ENCODE measurements around the gene LTV1.
A peak's percentile ranks its signal among the peaks of the same experiment; 100 is the strongest.
"Not testable (repeated sequence)": the region's sequence is repeated elsewhere in the genome, so short reads cannot be mapped to it uniquely, and the experiment has no call there.

Gene LTV1

DNA sequence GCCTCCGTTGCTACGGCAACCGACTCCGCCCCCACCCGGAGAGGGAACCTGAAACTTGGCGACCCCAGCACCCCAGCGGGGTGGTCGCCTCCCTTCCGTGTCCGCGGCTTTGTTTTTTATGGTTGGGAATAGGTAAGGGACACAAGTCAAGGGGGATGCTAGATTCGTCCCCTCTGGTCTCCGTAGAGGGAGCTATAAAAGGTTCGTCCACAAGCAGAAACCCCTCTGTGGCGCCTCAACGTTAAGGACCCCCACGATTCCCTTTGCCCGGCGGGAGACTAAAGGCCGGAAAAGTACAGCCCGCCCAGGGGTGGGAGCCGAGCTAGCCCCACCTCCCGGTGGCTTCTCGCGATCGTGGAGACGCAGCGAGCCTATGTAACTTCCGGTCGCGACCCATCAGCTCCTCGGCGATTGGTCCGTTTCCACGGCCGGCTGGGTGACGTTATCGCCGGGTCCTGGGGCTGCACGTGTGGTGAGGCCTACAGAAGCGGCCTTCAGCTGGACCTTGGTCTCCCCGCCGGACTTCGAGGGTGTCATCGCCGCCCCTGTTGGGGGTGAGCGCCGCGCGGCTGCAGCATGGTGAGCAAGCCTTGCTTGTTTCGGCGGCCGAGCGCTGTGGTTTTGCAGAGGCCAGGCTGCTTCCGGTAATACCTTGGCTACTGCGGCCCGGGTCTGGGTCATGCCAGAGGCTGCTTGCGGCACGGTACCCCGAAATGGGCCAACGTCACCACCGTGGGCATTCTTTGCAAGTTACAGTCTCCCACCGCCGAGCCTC lies at the start of gene LTV1:
Gene LTV1 (plus strand): TSS at position 437 of the 775 bp plus-strand sequence. CDS start 140 bp downstream, at position 577.
- DNase-seq (ENCODE audit: low read depth), result peak; percentile 84

GRCh38 chr6:143796551-143796950 lies 46.6 kb upstream of the LTV1 start:
- DNase-seq (ENCODE audit: low read depth), result not testable (repeated sequence)

GRCh38 chr6:143798487-143798886 lies 44.7 kb upstream of the LTV1 start:
- DNase-seq (ENCODE audit: low read depth), result not testable (repeated sequence)

- no peak for DNase-seq (ENCODE audit: low read depth)
These were observed 40.1 kb upstream of the LTV1 start for GRCh38 chr6:143802833-143803565.

DNA sequence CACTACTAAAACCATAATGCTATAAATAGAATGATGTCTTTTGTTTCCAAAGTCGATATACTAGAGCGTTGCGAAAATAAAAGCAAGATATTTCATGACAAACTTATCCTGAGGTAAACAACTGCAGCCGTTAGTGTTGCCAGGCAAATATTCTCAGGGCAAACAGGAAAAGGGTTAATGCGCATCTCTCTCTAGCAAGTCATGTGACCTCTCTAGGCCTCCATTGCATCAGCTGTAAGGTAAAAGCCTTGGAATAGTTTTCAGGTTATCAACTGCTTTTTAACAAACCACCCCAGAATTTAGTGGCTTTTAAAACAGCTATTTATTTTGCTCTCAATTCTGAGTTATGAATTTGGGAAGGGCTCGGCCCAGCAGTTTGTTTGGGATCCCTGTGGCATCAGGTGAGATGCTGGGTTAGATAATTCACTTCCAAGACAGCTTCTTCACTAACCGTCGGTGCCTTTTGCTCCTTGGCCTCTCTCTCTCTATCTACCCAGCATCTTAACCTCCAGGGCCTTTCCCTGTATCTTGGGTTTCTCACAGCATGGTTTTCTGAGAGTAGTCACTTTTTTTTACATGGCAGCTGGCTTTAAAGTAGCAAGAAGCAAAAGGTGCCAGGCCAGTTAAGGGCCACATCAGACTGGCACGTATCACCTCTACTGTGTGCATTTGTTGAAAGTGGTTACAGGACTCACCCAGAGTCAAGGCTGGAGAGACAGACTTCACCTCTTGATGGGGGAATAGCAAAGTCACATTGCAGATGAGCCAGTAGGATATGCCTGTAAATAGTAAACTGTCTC lies 39.2 kb upstream of the LTV1 start:
- no peak for DNase-seq (ENCODE audit: low read depth)

DNA sequence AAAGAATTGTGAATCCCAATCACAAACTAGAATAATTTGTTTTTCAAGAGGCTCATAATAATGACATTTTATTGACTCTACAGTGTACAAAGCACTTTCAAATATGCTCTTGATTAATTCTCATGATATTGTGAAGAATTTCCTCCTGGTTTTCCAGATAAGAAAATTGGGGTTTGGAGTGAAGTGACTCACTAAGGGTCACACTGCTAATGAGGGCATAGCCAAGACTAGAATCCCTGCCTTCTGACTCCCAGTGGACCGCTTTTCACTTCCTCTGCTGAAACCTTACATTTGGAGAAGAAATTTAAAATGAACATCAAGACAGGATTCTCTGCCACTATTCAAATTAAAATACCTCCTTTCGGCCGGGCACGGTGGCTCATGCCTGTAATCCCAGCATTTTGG lies 38.3 kb upstream of the LTV1 start:
- no peak for DNase-seq (ENCODE audit: low read depth)

DNA sequence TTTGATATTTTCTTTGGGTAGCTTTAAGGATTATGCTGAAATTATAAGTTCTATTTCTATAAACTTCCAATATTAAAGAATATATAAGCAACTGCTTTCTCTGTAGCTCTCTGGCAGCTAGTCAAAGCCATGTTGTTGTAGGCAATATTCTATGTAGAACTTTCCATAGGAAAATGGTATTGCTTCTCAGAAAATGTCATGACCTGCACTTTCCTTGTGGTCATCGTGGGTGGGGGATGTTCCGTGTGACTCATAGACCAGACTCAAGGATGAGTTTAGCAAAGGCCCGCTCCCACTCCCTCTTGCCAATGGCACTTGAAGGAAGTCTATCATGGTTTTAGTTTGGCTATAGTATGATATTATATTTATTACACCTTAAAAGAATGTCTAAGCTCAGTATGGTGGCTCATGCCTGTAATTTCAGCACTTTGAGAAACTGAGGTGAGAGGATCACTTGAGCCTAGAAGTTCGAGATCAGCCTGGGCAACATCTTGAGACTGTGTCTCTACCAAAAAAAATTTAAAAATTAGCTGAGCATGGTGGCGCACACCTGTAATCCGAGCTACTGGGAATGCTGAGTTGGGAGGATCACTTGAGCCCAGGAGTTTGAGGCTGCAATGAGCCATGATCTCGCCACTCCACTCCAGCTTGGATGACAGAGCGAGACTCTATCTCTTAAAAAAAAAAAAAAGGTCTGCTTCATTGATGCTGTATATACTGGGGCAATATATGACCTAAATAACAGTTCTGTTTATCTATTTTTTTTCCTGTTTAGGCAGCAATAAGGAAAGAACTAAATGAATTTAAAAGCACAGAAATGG lies 36.6 kb upstream of the LTV1 start:
- DNase-seq (ENCODE audit: low read depth), result no peak

DNA sequence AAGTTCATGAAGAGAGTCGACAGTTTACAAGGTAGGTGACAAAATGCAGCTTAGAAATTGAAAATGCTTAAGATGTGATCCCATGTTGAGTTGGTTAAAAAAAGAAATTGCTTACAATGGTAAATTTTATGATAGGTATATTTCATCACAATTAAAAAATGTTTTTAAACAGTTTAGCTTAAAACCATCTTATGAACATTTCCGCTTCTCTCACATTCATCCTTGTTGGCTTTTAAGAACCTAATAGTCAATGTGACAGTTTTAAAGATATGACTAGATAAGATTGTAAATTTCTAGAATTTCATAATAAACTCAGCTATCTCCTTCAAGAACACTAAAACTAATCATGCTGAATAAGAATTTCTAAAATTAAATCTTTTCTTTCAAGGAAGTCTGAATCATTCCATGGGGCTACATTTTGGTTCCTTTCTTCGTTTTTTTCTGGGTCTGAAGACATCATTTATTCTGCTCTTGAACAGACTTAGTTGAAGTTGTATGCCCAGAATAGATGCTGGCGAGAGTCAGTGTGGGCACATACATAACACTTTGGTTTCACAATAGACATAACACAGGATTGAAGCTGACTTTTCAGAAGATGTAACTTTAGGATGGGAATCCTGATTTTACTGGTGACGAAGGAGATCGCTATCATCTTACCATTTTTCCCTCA lies 35.9 kb upstream of the LTV1 start:
- no peak for DNase-seq (ENCODE audit: low read depth)

GRCh38 chr6:143810745-143811144 lies 32.4 kb upstream of the LTV1 start:
- no peak for DNase-seq (ENCODE audit: low read depth)

DNA sequence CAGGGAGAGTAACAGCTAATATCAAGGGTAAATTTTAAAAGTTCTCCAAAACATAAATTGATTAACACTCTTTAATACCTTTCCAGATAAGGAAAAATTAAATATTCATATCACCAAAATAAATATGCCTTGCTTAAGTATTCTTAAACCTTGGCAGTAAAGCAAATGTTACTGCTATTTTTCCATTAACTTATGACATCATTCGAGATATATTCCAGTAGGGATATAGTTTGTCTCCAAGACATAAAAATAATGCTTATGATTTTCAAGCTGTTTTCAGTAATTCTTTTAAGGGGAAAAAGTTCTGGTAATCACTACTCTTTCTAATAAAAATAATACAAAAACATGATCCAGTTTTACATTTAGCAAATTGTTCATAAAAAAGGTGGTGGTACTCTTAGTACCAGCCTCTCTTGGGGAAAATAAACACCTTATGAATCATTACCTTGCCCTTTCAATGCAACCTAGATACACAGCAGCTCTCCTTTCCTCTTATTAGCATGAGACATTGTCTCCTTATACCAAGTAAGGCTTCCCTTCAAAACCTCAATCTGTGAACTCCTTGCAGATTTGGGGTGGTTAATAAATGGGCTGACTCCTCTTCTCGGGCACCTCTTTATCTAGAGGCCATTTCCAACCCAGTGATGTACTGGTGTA lies 31.5 kb upstream of the LTV1 start:
- DNase-seq (ENCODE audit: low read depth), result no peak

GRCh38 chr6:143817621-143818020 lies 25.5 kb upstream of the LTV1 start:
- DNase-seq (ENCODE audit: low read depth), result no peak

- DNase-seq (ENCODE audit: low read depth), result no peak
These were observed 21.8 kb upstream of the LTV1 start for GRCh38 chr6:143821359-143821758.

- no peak for DNase-seq (ENCODE audit: low read depth)
These were observed 20.5 kb upstream of the LTV1 start for GRCh38 chr6:143822584-143823024.

DNA sequence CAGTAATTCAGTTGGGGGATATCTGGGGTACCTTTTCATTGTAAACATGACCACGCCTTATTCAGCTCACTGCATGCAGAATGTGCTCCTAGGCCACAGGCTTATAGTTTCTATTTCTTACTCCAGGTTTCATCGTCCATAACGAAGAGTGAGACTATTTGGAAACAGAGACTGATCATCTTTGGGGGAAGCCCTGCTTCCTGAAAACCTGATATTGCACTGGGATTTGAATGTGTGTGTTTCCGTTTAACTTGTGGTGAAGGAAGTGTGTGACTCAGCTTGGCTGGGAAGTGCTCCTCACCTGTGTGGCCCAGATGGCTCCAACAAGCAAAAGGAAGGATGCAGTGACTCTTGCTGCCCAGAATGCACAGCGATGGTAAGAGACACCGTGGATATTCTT lies 19.6 kb upstream of the LTV1 start:
- no peak for DNase-seq (ENCODE audit: low read depth)

- DNase-seq (ENCODE audit: low read depth), result no peak
These were observed 14.6 kb upstream of the LTV1 start for GRCh38 chr6:143828572-143828971.

- no peak for DNase-seq (ENCODE audit: low read depth)
These were observed 7.0 kb upstream of the LTV1 start for GRCh38 chr6:143836150-143836549.

DNA sequence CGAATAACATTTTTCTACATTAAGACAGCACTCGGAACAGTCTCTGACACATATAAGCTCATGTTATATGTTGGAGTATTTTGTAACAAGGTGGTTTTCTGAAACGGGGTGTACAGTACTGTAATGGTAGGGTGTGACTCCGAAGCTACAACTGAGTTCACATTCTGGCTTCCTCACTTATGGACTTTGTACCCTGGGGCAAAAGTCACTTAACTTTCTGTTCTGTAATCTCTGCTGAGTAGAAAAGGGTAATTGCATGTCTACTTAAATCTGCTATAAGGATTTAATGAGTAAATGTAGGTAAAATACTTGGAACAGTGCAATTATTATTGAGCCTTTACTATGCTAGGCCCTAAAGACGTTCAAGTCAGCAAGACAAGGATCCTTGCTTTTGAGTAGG lies 4.7 kb upstream of the LTV1 start:
- no peak for DNase-seq (ENCODE audit: low read depth)

DNA sequence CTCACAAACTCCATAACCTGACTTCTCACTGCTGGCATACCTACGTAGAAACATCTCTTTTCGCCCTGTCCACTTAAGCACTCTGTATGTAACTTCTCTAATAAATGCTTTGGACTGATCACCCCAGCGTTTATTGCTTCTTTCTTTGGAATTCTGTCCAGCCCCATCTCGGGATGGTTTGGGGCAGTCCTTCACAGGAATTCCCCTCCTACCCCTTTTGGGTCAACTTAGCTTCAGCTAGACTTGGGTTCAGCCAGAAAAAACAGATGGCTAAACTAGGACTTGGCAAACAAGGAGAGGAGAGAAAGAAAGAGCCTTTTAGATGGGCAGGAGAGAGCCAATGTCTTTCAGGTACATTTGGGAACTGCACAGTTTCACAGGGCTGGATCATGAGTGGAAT lies 3.9 kb upstream of the LTV1 start:
- no peak for DNase-seq (ENCODE audit: low read depth)

DNA sequence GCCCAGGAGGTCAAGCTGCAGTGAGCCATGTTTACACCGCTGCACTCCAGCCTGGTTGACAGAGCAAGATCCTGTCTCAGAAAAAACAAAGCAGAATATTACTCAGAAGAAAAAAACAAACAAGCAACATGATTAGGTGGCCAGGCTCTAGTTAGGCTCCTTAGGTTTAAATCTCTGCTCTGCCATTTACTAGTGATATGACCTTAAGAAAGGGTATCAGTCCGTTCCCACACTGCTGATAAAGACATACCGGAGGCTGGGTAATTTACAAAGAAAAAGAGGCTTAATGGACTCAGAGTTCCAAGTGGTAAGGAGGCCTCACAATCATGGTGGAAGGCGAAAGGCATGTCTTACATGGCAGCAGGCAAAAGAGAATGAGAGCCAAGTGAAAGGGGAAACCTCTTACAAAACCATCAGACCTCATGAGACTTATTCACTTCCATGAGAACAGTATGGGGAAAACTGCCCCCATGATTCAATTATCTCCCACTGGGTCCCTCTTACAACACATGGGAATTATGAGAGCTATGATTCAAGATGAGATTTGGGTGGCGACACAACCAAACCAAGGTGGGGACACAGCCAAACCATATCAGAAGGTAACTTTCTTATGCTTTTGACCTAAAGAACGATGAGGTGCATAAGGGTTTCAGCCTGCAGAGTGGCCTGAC lies 2.4 kb upstream of the LTV1 start:
- no peak for DNase-seq (ENCODE audit: low read depth)

GRCh38 chr6:143842461-143842901 lies 657 bp upstream of the LTV1 start:
- DNase-seq (ENCODE audit: low read depth), result no peak

Measured in T-helper 22 cell (primary cell).